MM.1S (cell line): ENCODE results near the gene MVB12A.

Source experiments
- EZH2 ChIP-seq: fragments of 300-600 bp; sonication (generic); optimal IDR thresholded peaks from 2 replicates; pipeline ENCODE3; 2017; ENCODE audit warnings: low read depth, mild to moderate bottlenecking, antibody characterized with exemption, low read length, mixed read lengths
- TF ChIP-seq, protein P1 (sequence below): fragments of 300-600 bp; sonication (generic); IDR thresholded peaks from 2 replicates; pipeline ENCODE4 v1.5.1; 2016; ENCODE audit warnings: antibody characterized with exemption, low read length, mixed read lengths

DNA sequence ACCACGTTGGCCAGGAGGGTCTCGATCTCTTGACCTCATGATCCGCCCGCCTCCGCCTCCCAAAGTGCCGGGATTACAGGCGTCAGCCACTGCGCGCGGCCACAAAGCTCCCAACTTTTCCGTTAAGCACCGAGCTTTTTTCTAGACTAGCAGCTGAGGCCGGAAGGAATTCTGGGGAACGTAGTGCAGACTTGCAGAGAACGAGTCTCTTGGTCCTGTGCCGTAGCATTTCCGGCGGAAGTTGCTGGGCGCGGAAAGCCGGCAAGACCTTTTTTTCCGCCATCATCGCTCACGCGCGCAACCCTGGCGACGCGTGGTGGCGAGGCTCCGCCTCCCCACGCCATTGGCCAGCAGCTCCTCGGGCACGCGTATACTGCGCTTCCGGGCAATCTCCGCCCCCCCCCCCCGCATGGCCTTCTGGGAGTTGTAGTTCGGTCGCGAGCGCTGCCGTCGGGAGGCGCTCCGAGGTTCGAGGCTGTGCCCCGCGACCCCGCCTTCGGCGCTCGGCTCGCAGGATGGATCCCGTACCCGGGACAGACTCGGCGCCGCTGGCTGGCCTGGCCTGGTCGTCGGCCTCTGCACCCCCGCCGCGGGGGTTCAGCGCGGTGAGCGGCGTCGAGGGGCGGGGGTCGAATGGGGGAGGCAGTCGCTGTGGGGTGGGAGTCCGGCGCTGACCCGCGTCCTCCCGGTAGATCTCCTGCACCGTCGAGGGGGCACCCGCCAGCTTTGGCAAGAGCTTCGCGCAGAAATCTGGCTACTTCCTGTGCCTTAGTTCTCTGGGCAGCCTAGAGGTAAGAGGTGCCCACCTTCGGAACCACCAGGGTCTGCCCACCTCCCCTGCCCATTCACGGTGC lies at the start of gene MVB12A:
- TF ChIP-seq, protein P1, sequence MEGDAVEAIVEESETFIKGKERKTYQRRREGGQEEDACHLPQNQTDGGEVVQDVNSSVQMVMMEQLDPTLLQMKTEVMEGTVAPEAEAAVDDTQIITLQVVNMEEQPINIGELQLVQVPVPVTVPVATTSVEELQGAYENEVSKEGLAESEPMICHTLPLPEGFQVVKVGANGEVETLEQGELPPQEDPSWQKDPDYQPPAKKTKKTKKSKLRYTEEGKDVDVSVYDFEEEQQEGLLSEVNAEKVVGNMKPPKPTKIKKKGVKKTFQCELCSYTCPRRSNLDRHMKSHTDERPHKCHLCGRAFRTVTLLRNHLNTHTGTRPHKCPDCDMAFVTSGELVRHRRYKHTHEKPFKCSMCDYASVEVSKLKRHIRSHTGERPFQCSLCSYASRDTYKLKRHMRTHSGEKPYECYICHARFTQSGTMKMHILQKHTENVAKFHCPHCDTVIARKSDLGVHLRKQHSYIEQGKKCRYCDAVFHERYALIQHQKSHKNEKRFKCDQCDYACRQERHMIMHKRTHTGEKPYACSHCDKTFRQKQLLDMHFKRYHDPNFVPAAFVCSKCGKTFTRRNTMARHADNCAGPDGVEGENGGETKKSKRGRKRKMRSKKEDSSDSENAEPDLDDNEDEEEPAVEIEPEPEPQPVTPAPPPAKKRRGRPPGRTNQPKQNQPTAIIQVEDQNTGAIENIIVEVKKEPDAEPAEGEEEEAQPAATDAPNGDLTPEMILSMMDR, result no peak
- no peak for TF ChIP-seq EZH2
